Measurements from ENCODE around the gene SIPA1L3. TPM values are rescaled to one million over a fixed set of nuclear protein-coding genes. Genes with fewer than 3 reads are reported as not detected.

SIPA1L3 gene
- total and polyA plus RNA-seq, 2 of the 13 experiments (the other 11 are each of a cell fraction or from before 2014, with no cell fraction given), result 5.5 to 7.7 TPM

GRCh38 chr19:38207543-38207942 is 300.5 kb downstream of the SIPA1L3 start:
- no peaks in the 10 kb centered on the region for H3K9me3 ChIP-seq (ENCODE audit: low read length)
- no peak overlapping the region for H2AFZ ChIP-seq (ENCODE audit: low read length)
- H3K4me2 ChIP-seq (ENCODE audit: low read depth, low read length), result no peak overlapping the region
- no peaks in the 10 kb centered on the region for H3K79me2 ChIP-seq (ENCODE audit: insufficient read depth, low read length)
- FAIRE-seq (no peak), DNase-seq (ENCODE audit: low spot score) (no peak), ATAC-seq (no peak)
- no peaks in the 10 kb centered on the region; a peak in 1 of 5 replicates for H3K36me3 ChIP-seq (replicated peaks in 1 of 2; ENCODE audit: control insufficient read depth in 1 of 2, insufficient read depth in 2 of 2, low read length in 2 of 2)
- 98% methylated on average over 5 of the region's 12 CpGs for WGBS (ENCODE audit: low lambda C conversion rate)
- no peaks in the 10 kb centered on the region for H3K27me3 ChIP-seq (ENCODE audit: control insufficient read depth in 1 of 2, insufficient read depth in 2 of 2, low read length in 2 of 2)
- no peak overlapping the region for H3K4me3 ChIP-seq (replicated peaks in 1 of 3; ENCODE audit: insufficient read depth in 1 of 3, low read depth in 2 of 3, low read length in 3 of 3)
- CTCF ChIA-PET (ENCODE audit: low intra/inter-chr PET ratio, low total read pairs), result no interaction called here
- BruUV-seq (replicated peaks), result no TSS peak
- no peak overlapping the region for H3K27ac ChIP-seq (ENCODE audit: extremely low read length, insufficient read depth, low read length)
- no peaks in the 10 kb centered on the region for H3K4me1 ChIP-seq (ENCODE audit: insufficient read depth, low read length)
- H3K9ac ChIP-seq (ENCODE audit: insufficient read depth, low read depth, low read length), result no peak overlapping the region
- TF ChIP-seq ZNF563 (CRISPR knock-in tag; IDR thresholded peaks at IDR 0.05), result no peak
- TF ChIP-seq NR1H2 (CRISPR knock-in tag; IDR thresholded peaks at IDR 0.05; ENCODE audit: borderline replicate concordance, low read depth), result no peak
- no peak for TF ChIP-seq SMYD3 (CRISPR knock-in tag; IDR thresholded peaks at IDR 0.05)
- TF ChIP-seq BRCA1 (CRISPR knock-in tag; IDR thresholded peaks at IDR 0.05), result no peak
- no peak for TF ChIP-seq RBFOX2 (IDR thresholded peaks at IDR 0.05; ENCODE audit: low read depth, low read length)
- no peak for TF ChIP-seq ZNF282 (IDR thresholded peaks at IDR 0.05; ENCODE audit: partially characterized antibody)
- TF ChIP-seq ZNF234 (CRISPR knock-in tag; conservative IDR thresholded peaks at IDR 0.05), result no peak
- TF ChIP-seq RXRB (CRISPR knock-in tag; IDR thresholded peaks at IDR 0.05; ENCODE audit: borderline replicate concordance), result no peak
- no peak for TF ChIP-seq PCBP1 (IDR thresholded peaks at IDR 0.05; ENCODE audit: borderline replicate concordance, low read depth, low read length)
- TF ChIP-seq, protein P1, sequence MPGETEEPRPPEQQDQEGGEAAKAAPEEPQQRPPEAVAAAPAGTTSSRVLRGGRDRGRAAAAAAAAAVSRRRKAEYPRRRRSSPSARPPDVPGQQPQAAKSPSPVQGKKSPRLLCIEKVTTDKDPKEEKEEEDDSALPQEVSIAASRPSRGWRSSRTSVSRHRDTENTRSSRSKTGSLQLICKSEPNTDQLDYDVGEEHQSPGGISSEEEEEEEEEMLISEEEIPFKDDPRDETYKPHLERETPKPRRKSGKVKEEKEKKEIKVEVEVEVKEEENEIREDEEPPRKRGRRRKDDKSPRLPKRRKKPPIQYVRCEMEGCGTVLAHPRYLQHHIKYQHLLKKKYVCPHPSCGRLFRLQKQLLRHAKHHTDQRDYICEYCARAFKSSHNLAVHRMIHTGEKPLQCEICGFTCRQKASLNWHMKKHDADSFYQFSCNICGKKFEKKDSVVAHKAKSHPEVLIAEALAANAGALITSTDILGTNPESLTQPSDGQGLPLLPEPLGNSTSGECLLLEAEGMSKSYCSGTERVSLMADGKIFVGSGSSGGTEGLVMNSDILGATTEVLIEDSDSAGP (CRISPR knock-in tag; IDR thresholded peaks at IDR 0.05; ENCODE audit: borderline replicate concordance), result no peak
- TF ChIP-seq ZKSCAN1 (IDR thresholded peaks at IDR 0.05; ENCODE audit: low read length), result no peak
- no peak for TF ChIP-seq ATF2 (CRISPR knock-in tag; IDR thresholded peaks at IDR 0.05)
- TF ChIP-seq MIXL1 (CRISPR knock-in tag; IDR thresholded peaks at IDR 0.05), result no peak
- TF ChIP-seq MYC (CRISPR knock-in tag; IDR thresholded peaks at IDR 0.05; ENCODE audit: borderline replicate concordance), result no peak
- no peak for TF ChIP-seq NR2F6 (IDR thresholded peaks at IDR 0.05)
- no peak for TF ChIP-seq NR2F6 (CRISPR knock-in tag; IDR thresholded peaks at IDR 0.05)
- TF ChIP-seq POLR2G (IDR thresholded peaks at IDR 0.05; ENCODE audit: low read depth, low read length), result no peak
- no peak for TF ChIP-seq SNAPC2 (CRISPR knock-in tag; IDR thresholded peaks at IDR 0.05)
- TF ChIP-seq HOXA3 (CRISPR knock-in tag; IDR thresholded peaks at IDR 0.05), result no peak
- TF ChIP-seq FOXJ3 (CRISPR knock-in tag; IDR thresholded peaks at IDR 0.05; ENCODE audit: borderline replicate concordance), result no peak
- TF ChIP-seq MXD3 (CRISPR knock-in tag; IDR thresholded peaks at IDR 0.05), result no peak
- intact Hi-C loops (cut with micrococcal nuclease; ENCODE audit: unreplicated experiment) (no loop called here), in situ Hi-C loops (cut with HindIII; ENCODE audit: extremely low pct_ligation_motif_present, low pct_unique_long_range_greater_than_20kb) (no loop called here)
- POLR2A ChIA-PET, result no interaction called here
- no peaks in the 10 kb centered on the region for H4K20me1 ChIP-seq (ENCODE audit: insufficient read depth, low read length)
